MG63 (cell line): ENCODE measurements around the gene DHX40. TPM values are rescaled to one million over a fixed set of nuclear protein-coding genes. Genes with fewer than 3 reads are reported as not detected.

Source experiments
- DNase-seq: peaks from one replicate; pipeline ENCODE4 v3.0.0-alpha.2; 2020
- H3K27me3 ChIP-seq: fragments of 250-450 bp; sonication (Bioruptor Pico); 2 replicates; pipeline ENCODE4 v1.5.1; 2020; ENCODE audit warnings: mild to moderate bottlenecking, moderate library complexity
- H3K36me3 ChIP-seq: fragments of 250-450 bp; sonication (Bioruptor Pico); 2 replicates; pipeline ENCODE4 v1.5.1; 2020; ENCODE audit warnings: mild to moderate bottlenecking, moderate library complexity
- H3K4me3 ChIP-seq: fragments of 250-450 bp; sonication (Bioruptor Pico); 2 replicates; pipeline ENCODE4 v1.5.1; 2020; ENCODE audit warnings: mild to moderate bottlenecking, moderate library complexity
- H3K9me3 ChIP-seq: fragments of 250-450 bp; sonication (Bioruptor Pico); 2 replicates; pipeline ENCODE4 v1.5.1; 2020; ENCODE audit warnings: mild to moderate bottlenecking, moderate library complexity
- total RNA-seq: library from RNA; depleted of rRNA; stranded (reverse); fragments of >200 nt; shearing (Covaris generic); gene quantifications from 2 replicates; pipeline ENCODE4 v1.2.3, GENCODE V29; 2014; ENCODE audit warnings: low replicate concordance

The DHX40 gene
- total RNA-seq, 1 experiment from 2014 or later: 45.1 TPM

GRCh38 chr17:59617156-59617732 lies 51.8 kb downstream of the DHX40 start:
- Histone ChIP-seq H3K36me3 (peaks cover 12% of the 10 kb centered on the region), H3K4me3 (no peak overlapping the region), H3K9me3 (no peaks in the 10 kb centered on the region), H3K27me3 (no peaks in the 10 kb centered on the region)
- no peak for DNase-seq

GRCh38 chr17:59619035-59619297 lies 53.6 kb downstream of the DHX40 start:
- Histone ChIP-seq H3K4me3 (peak overlapping the region; percentile 98), H3K9me3 (no peaks in the 10 kb centered on the region), H3K36me3 (peaks cover 28% of the 10 kb centered on the region), H3K27me3 (no peaks in the 10 kb centered on the region)
- DNase-seq: no peak

- H3K4me3 ChIP-seq: peak within 1 kb of the TSS; percentile 98
- no peaks in the 10 kb centered on the region for H3K27me3 ChIP-seq
- H3K9me3 ChIP-seq: no peaks in the 10 kb centered on the region
- peak; percentile 98 for DNase-seq
- H3K36me3 ChIP-seq: peaks cover 31% of the 10 kb centered on the region
Measured at GRCh38 chr17:59619298-59620063, 54.1 kb downstream of the DHX40 start, which contains the start of gene CLTC. TSS of gene CLTC (plus strand) at chr17:59619895. CDS start at chr17:59620132, 237 bp downstream.

DNA sequence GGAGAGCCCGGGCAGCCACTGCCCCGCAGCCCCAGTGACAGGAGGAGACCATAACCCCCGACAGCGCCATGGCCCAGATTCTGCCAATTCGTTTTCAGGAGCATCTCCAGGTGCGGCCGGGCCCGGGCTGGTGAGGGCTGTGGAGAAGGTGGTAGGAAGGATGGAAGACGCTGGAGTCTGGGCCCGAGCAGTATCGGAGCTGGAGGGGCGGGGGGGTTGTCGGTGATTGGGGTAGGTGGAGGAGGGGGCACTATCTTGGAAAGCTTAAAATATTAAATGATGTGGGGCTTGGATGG lies 54.6 kb downstream of the DHX40 start:
- Histone ChIP-seq H3K27me3 (no peaks in the 10 kb centered on the region), H3K4me3 (peak overlapping the region; percentile 98), H3K9me3 (no peaks in the 10 kb centered on the region), H3K36me3 (peaks cover 31% of the 10 kb centered on the region)
- no peak for DNase-seq

DNA sequence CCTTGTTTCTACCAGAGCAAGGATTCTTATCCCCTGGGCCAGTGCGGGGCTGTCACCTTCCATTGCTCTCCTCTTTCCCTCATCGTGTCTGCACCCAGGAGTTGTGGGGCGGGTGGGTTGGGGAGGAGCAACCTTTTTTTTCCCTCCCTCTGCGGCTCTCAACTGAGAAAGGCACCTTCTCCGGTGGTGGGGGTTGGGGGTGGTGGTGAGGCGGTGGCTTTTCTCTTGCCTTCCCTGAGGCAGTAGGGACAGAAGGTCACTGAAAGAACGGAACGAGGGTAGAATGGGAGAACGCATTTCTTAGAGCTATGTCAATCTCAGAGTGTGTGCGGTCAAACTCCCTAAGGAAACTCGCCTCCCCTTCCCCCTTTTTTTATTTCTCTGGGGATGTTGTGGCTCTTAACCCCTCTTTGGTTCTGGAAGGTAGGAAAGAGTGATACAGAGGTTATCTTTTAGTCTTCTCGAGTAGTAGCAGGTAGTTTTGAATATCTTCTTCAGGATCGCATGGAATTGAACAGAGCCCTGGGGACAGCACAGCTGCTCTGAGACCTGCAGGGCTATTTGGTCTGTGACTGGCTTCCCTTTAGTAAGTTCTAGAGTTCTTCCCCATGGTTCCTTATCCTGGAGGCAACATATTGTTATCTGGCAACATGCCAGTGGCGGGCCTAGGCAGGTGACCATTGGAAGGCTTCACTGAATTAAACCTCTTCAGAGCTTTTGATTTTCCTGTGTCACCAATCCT lies 55.3 kb downstream of the DHX40 start:
- no peaks in the 10 kb centered on the region for H3K9me3 ChIP-seq
- H3K36me3 ChIP-seq: peaks cover 34% of the 10 kb centered on the region
- H3K4me3 ChIP-seq: peak overlapping the region; percentile 98
- no peaks in the 10 kb centered on the region for H3K27me3 ChIP-seq
- peak; percentile 59 for DNase-seq

DNA sequence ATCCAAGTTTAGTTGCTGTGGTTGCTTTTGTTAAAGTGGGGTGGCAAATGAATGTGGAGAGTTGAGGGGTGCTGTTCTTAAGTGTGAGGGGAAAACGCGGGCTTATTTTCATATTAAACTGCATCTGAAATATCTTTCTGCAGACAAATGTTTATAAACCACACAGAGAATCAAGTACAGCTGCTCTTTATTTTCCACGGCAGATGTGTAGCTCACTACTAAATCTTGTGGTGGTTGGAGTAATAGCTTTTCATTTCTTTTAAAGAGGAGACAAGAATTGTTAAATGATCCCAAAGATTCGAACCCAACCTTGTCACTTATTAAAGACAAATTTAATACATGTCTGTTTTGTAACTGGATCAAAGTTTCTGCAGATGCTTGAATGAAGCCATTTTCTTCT lies 56.4 kb downstream of the DHX40 start:
- no peak for DNase-seq
- peaks cover 43% of the 10 kb centered on the region for H3K36me3 ChIP-seq
- peak overlapping the region; percentile 98 for H3K4me3 ChIP-seq
- H3K9me3 ChIP-seq: no peaks in the 10 kb centered on the region
- H3K27me3 ChIP-seq: no peaks in the 10 kb centered on the region

DNA sequence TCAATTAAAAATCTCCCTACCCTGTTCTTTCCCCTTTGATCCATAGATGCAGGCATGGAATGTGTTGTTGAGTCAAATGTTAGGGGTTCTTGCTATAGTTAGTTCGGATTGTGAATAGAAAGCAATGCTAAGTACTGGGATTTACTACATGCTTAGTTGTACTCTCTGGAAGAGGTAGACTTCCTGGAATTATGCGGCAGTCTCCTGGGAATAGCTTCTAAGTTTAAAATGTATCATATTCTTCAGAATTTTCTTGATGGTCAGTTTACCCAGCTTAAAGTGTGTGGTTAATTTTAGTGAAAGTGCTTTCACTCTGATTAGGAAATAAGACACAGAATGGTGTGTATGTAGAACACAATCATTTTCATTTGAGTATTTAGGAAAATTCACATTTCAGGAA lies 57.7 kb downstream of the DHX40 start:
- peak overlapping the region; percentile 98 for H3K4me3 ChIP-seq
- H3K27me3 ChIP-seq: no peaks in the 10 kb centered on the region
- H3K9me3 ChIP-seq: no peaks in the 10 kb centered on the region
- no peak for DNase-seq
- peaks cover 51% of the 10 kb centered on the region for H3K36me3 ChIP-seq

DNA sequence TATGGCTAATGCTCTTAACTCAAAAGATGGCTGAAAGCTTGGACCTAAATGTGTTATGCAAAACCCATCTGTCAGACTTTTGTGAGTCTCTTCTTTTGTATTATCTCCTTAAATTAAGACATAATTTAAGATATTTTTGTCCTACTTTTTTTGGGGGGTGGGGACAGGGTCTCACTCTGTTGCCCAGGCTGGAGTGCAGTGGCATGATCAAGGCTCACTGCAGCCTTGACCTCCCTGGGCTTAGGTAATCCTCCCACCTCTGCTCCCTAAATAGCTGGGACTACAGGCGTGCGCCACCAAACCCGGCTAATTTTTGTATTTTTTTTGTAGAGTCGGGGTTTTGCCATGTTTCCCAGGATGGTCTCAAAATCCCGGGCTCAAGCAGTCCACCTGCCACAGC lies 61.3 kb downstream of the DHX40 start:
- no peak for DNase-seq
- H3K9me3 ChIP-seq: no peaks in the 10 kb centered on the region
- H3K36me3 ChIP-seq: peaks cover 70% of the 10 kb centered on the region
- H3K4me3 ChIP-seq: no peak overlapping the region
- no peaks in the 10 kb centered on the region for H3K27me3 ChIP-seq

GRCh38 chr17:59627274-59627673 lies 61.9 kb downstream of the DHX40 start:
- Histone ChIP-seq H3K36me3 (peaks cover 68% of the 10 kb centered on the region), H3K4me3 (no peak overlapping the region), H3K9me3 (no peaks in the 10 kb centered on the region), H3K27me3 (no peaks in the 10 kb centered on the region)
- no peak for DNase-seq

DNA sequence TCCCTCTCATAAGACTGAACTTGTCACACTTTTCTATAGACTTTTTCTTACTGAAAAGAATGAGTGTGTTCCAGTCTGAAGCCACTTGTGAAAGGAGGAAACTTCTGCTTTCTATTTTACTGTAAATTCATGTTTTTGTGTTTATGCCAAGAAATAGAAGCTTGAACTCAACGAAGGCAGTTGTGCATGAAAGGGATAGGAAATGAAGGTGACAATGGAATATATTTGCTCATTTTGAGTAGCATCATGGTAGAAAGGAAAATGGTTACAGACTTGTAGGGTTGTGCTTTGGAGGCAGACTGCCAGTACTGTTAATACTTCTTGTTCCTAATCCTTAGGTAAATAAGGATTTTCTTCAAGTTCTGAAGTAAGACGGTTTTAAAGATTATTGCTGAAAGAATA lies 62.4 kb downstream of the DHX40 start:
- no peak for DNase-seq
- H3K4me3 ChIP-seq: no peak overlapping the region
- H3K9me3 ChIP-seq: no peaks in the 10 kb centered on the region
- peaks cover 68% of the 10 kb centered on the region for H3K36me3 ChIP-seq
- H3K27me3 ChIP-seq: no peaks in the 10 kb centered on the region

DNA sequence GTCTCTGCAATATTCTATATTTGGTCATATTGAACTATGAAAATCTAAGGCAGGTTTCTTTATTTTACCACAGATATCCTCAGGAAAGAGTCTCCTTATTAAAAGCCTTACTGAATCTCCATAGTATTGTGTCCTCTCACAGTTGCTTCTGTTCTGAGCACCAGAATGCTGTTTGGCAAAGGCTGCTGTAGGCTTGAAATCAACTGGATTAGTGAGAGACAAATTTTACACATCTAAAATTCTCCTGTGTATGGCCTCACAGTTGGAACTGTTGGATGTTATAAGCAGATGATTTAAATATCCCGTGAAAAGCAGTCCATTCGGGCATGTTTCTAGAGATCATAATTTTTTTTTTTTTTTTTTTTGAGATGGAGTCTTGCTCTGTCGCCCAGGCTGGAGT lies 63.8 kb downstream of the DHX40 start:
- H3K4me3 ChIP-seq: no peak overlapping the region
- no peaks in the 10 kb centered on the region for H3K9me3 ChIP-seq
- DNase-seq: no peak
- peaks cover 60% of the 10 kb centered on the region for H3K36me3 ChIP-seq
- no peaks in the 10 kb centered on the region for H3K27me3 ChIP-seq

- no peaks in the 10 kb centered on the region for H3K9me3 ChIP-seq
- H3K27me3 ChIP-seq: no peaks in the 10 kb centered on the region
- peaks cover 67% of the 10 kb centered on the region for H3K36me3 ChIP-seq
- no peak for DNase-seq
- no peak overlapping the region for H3K4me3 ChIP-seq
Measured at GRCh38 chr17:59631276-59631675, 65.9 kb downstream of the DHX40 start.

DNA sequence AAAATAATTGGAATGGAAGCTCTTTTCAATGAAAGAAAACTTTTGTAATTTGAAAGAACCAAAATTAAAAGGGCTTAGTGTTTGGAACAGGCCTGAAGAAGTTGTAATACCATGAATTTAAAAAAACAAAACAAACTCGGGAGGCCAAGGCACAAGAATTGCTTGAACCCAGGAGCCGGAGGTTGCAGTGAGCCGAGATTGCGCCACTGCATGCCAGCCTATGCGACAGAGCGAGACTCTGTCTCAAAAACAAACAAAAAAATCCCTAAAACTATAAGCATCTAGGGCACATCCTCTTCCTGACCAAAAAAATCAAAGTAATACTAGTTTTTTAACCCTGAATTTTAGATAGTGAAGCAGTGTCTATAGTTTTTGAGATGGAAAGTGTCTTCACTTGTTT lies 67.0 kb downstream of the DHX40 start:
- no peak for DNase-seq
- Histone ChIP-seq H3K4me3 (no peak overlapping the region), H3K36me3 (peaks cover 64% of the 10 kb centered on the region), H3K9me3 (no peaks in the 10 kb centered on the region), H3K27me3 (no peaks in the 10 kb centered on the region)

- no peaks in the 10 kb centered on the region for H3K9me3 ChIP-seq
- H3K4me3 ChIP-seq: no peak overlapping the region
- no peaks in the 10 kb centered on the region for H3K27me3 ChIP-seq
- peaks cover 63% of the 10 kb centered on the region for H3K36me3 ChIP-seq
- no peak for DNase-seq
Measured at GRCh38 chr17:59633658-59634359, 68.4 kb downstream of the DHX40 start.

GRCh38 chr17:59634632-59635541 lies 69.5 kb downstream of the DHX40 start:
- no peaks in the 10 kb centered on the region for H3K27me3 ChIP-seq
- peaks cover 62% of the 10 kb centered on the region for H3K36me3 ChIP-seq
- H3K4me3 ChIP-seq: no peak overlapping the region
- no peak for DNase-seq
- H3K9me3 ChIP-seq: no peaks in the 10 kb centered on the region; the same call in 1 of the 2 replicates

DNA sequence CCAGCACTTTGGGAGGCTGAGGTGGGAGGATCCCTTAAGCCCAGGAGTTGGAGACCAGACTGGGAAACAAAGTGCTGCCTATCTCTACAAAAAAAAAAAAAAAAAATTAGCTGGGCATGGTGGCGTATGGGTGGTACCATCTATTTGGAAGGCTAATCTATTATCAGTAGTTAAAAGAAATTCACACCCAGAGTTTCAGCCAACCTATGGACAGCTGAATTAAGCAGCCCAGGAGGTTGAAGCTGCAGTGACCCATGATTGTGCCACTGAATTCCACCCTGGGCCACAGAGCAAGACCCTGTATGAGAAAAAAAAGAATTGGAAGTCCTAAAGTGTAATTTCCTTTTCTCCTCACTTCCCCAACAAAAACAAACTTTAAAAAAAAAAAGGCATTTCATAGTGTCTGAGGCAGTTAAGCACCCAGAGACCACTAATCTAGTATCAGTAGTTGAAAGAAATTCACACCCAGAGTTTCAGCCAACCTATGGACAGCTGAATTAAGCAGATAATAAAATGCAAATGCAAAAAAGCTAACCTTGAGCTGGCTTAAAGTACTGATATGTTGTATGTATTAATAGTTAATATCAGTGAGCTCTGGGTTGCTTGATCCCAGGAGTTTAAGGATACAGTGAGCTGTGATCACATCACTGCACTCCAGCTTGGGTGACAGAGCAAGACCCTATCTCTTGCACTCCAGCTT lies 72.4 kb downstream of the DHX40 start:
- Histone ChIP-seq H3K4me3 (no peak overlapping the region), H3K36me3 (peaks cover 64% of the 10 kb centered on the region), H3K27me3 (no peaks in the 10 kb centered on the region), H3K9me3 (no peaks in the 10 kb centered on the region; the same call in 1 of the 2 replicates)
- DNase-seq: no peak
